ENCODE data around the gene C2CD5.
"Not testable (repeated sequence)": the region's sequence is repeated elsewhere in the genome, so short reads cannot be mapped to it uniquely, and the experiment has no call there.

The C2CD5 gene

GRCh38 chr12:22544038-22544979 is at the start of gene C2CD5:
TSS of gene C2CD5 (minus strand) at chr12:22544542. CDS start at chr12:22544150, 392 bp downstream.
- DNase-seq, result peak; percentile 80 to 92 (median 90)

- no peak for DNase-seq
Observed at GRCh38 chr12:22593864-22594263, 49.5 kb upstream of the C2CD5 start.

GRCh38 chr12:22588817-22589216 is 44.5 kb upstream of the C2CD5 start:
- DNase-seq, result no peak

- DNase-seq, result no peak
Observed at GRCh38 chr12:22578328-22578727, 34.0 kb upstream of the C2CD5 start.

- no peak for DNase-seq
Observed at GRCh38 chr12:22577667-22578066, 33.3 kb upstream of the C2CD5 start.

GRCh38 chr12:22576473-22576872 is 32.1 kb upstream of the C2CD5 start:
- DNase-seq, result no peak

- DNase-seq, result no peak
Observed at GRCh38 chr12:22576065-22576464, 31.7 kb upstream of the C2CD5 start.

- DNase-seq, result no peak
Observed at GRCh38 chr12:22574921-22575320, 30.6 kb upstream of the C2CD5 start.

- DNase-seq, result no peak
Observed at GRCh38 chr12:22573181-22573580, 28.8 kb upstream of the C2CD5 start.

- DNase-seq, result no peak
Observed at GRCh38 chr12:22569253-22569652, 24.9 kb upstream of the C2CD5 start.

GRCh38 chr12:22562036-22563028 is 18.0 kb upstream of the C2CD5 start:
- no peak for DNase-seq

- not testable (repeated sequence) for DNase-seq
Observed at GRCh38 chr12:22554750-22555149, 10.4 kb upstream of the C2CD5 start.

- DNase-seq, result no peak
Observed at GRCh38 chr12:22551624-22552023, 7.3 kb upstream of the C2CD5 start.

GRCh38 chr12:22545255-22545654 is 913 bp upstream of the C2CD5 start:
- no peak for DNase-seq

GRCh38 chr12:22543246-22544037 is 900 bp downstream of the C2CD5 start:
- peak; percentile 19 to 36 (median 26) for DNase-seq

GRCh38 chr12:22541496-22542155 is 2.7 kb downstream of the C2CD5 start:
- no peak for DNase-seq

GRCh38 chr12:22539055-22539454 is 5.3 kb downstream of the C2CD5 start:
- no peak for DNase-seq

GRCh38 chr12:22538311-22538710 is 6.0 kb downstream of the C2CD5 start:
- DNase-seq, result no peak

- DNase-seq, result no peak
Observed at GRCh38 chr12:22536971-22537544, 7.3 kb downstream of the C2CD5 start.

GRCh38 chr12:22536346-22536945 is 7.9 kb downstream of the C2CD5 start:
- no peak for DNase-seq

GRCh38 chr12:22535478-22535877 is 8.9 kb downstream of the C2CD5 start:
- DNase-seq, result no peak

Measured in activated naive CD4-positive, alpha-beta T cell (primary cell).